HUES48 (cell line): ENCODE measurements around the gene ZNF311.

Source experiments
- H3K27ac ChIP-seq: one replicate; pipeline ENCODE4 v1.7.0; 2013; ENCODE audit warnings: low read depth, low read length, inconsistent platforms
- H3K27me3 ChIP-seq: 2 replicates; pipeline ENCODE4 v1.6.1; 2013; ENCODE audit warnings: mild to moderate bottlenecking, low read length; ENCODE audit not compliant: control insufficient read depth, insufficient read depth
- H3K36me3 ChIP-seq: 2 replicates; pipeline ENCODE4 v1.6.1; 2013; ENCODE audit warnings: low read length; ENCODE audit not compliant: control insufficient read depth, insufficient read depth
- H3K4me1 ChIP-seq: 2 replicates; pipeline ENCODE4 v1.6.1; 2013; ENCODE audit warnings: mild to moderate bottlenecking, low read length; ENCODE audit not compliant: control insufficient read depth, insufficient read depth
- H3K4me3 ChIP-seq: 2 replicates; pipeline ENCODE4 v1.5.1; 2013; ENCODE audit warnings: mild to moderate bottlenecking, low read depth, low read length
- H3K9ac ChIP-seq: 2 replicates; pipeline ENCODE4 v1.6.1; 2013; ENCODE audit warnings: mild to moderate bottlenecking, low read depth, low read length, moderate library complexity
- H3K9me3 ChIP-seq: 2 replicates; pipeline ENCODE4 v1.6.1; 2013; ENCODE audit warnings: low read length; ENCODE audit not compliant: control insufficient read depth, insufficient read depth

The ZNF311 gene

GRCh38 chr6:29014729-29015608, 9.9 kb upstream of the ZNF311 start:
- no peaks in the 10 kb centered on the region for H3K36me3 ChIP-seq
- H3K9ac ChIP-seq: no peak overlapping the region
- no peak overlapping the region for H3K4me3 ChIP-seq
- peaks cover 4% of the 10 kb centered on the region; the same call in 1 of the 2 replicates for H3K9me3 ChIP-seq
- no peaks in the 10 kb centered on the region for H3K4me1 ChIP-seq
- H3K27ac ChIP-seq: no peak overlapping the region
- peaks cover 43% of the 10 kb centered on the region for H3K27me3 ChIP-seq

- H3K4me3 ChIP-seq: peak overlapping the region; percentile 72
- H3K27ac ChIP-seq: no peak overlapping the region
- H3K9me3 ChIP-seq: peaks cover 4% of the 10 kb centered on the region; the same call in 1 of the 2 replicates
- H3K9ac ChIP-seq: no peak overlapping the region
- peaks cover 43% of the 10 kb centered on the region for H3K27me3 ChIP-seq
- H3K36me3 ChIP-seq: no peaks in the 10 kb centered on the region
- no peaks in the 10 kb centered on the region for H3K4me1 ChIP-seq
These were observed 6.2 kb upstream of the ZNF311 start for GRCh38 chr6:29011276-29011734.

GRCh38 chr6:29009358-29009757, 4.2 kb upstream of the ZNF311 start:
- H3K4me3 ChIP-seq: no peak overlapping the region
- peaks cover 45% of the 10 kb centered on the region for H3K27me3 ChIP-seq
- no peak overlapping the region for H3K9ac ChIP-seq
- H3K4me1 ChIP-seq: no peaks in the 10 kb centered on the region
- H3K27ac ChIP-seq: no peak overlapping the region
- 0 out of 2 replicates have a peak, but pooled peaks cover under 1% of the 10 kb centered on the region for H3K9me3 ChIP-seq
- H3K36me3 ChIP-seq: no peaks in the 10 kb centered on the region

GRCh38 chr6:29008089-29008488, 3.0 kb upstream of the ZNF311 start:
- H3K36me3 ChIP-seq: no peaks in the 10 kb centered on the region
- H3K4me1 ChIP-seq: no peaks in the 10 kb centered on the region
- no peak overlapping the region for H3K27ac ChIP-seq
- no peak overlapping the region for H3K4me3 ChIP-seq
- H3K9ac ChIP-seq: no peak overlapping the region
- peaks cover 38% of the 10 kb centered on the region for H3K27me3 ChIP-seq
- H3K9me3 ChIP-seq: no peaks in the 10 kb centered on the region

GRCh38 chr6:28996844-28997510, 8.1 kb downstream of the ZNF311 start:
- Histone ChIP-seq H3K4me1 (no peaks in the 10 kb centered on the region), H3K9me3 (no peaks in the 10 kb centered on the region), H3K36me3 (no peaks in the 10 kb centered on the region), H3K9ac (no peak overlapping the region), H3K4me3 (no peak overlapping the region), H3K27ac (no peak overlapping the region), H3K27me3 (no peaks in the 10 kb centered on the region)

- H3K36me3 ChIP-seq: no peaks in the 10 kb centered on the region
- no peaks in the 10 kb centered on the region for H3K27me3 ChIP-seq
- H3K9ac ChIP-seq: no peak overlapping the region
- H3K27ac ChIP-seq: no peak overlapping the region
- no peaks in the 10 kb centered on the region for H3K4me1 ChIP-seq
- H3K4me3 ChIP-seq: no peak overlapping the region
- no peaks in the 10 kb centered on the region for H3K9me3 ChIP-seq
These were observed 9.9 kb downstream of the ZNF311 start for GRCh38 chr6:28995093-28995650.

GRCh38 chr6:28988536-28989311, 16.4 kb downstream of the ZNF311 start:
- Histone ChIP-seq H3K27ac (peak overlapping the region; percentile 79), H3K4me3 (peak overlapping the region; percentile 79), H3K9me3 (no peaks in the 10 kb centered on the region), H3K9ac (peak overlapping the region; percentile 38; the same call in 1 of the 2 replicates), H3K4me1 (peaks cover 5% of the 10 kb centered on the region; the same call in 1 of the 2 replicates), H3K36me3 (no peaks in the 10 kb centered on the region), H3K27me3 (no peaks in the 10 kb centered on the region)

- no peaks in the 10 kb centered on the region for H3K36me3 ChIP-seq
- peak overlapping the region; percentile 71 for H3K27ac ChIP-seq
- no peaks in the 10 kb centered on the region for H3K27me3 ChIP-seq
- H3K9ac ChIP-seq: 0 out of 2 replicates have a peak overlapping the region, but pooled peaks have one; percentile 24
- H3K4me1 ChIP-seq: peaks cover 5% of the 10 kb centered on the region; the same call in 1 of the 2 replicates
- H3K4me3 ChIP-seq: peak overlapping the region; percentile 71
- H3K9me3 ChIP-seq: no peaks in the 10 kb centered on the region
These were observed 19.5 kb downstream of the ZNF311 start for GRCh38 chr6:28985462-28986164.

GRCh38 chr6:28983838-28984237, 21.3 kb downstream of the ZNF311 start:
- peaks cover 15% of the 10 kb centered on the region; the same call in 1 of the 2 replicates for H3K27me3 ChIP-seq
- H3K9ac ChIP-seq: no peak overlapping the region
- H3K27ac ChIP-seq: no peak overlapping the region
- H3K4me3 ChIP-seq: 0 out of 2 replicates have a peak overlapping the region, but pooled peaks have one; percentile 47
- H3K4me1 ChIP-seq: peaks cover 16% of the 10 kb centered on the region; the same call in 1 of the 2 replicates
- H3K36me3 ChIP-seq: no peaks in the 10 kb centered on the region
- no peaks in the 10 kb centered on the region for H3K9me3 ChIP-seq
